Activated CD4-positive, alpha-beta T cell treated with anti-CD3 and anti-CD28 coated beads, Interleukin-2, amount 50 U/mL, for 4 hours (primary cell): Measurements from ENCODE around the gene VWA8.
"Not testable (repeated sequence)": the region's sequence is repeated elsewhere in the genome, so short reads cannot be mapped to it uniquely, and the experiment has no call there.

Experiments
- DNase-seq, 2 experiments: peaks; one replicate each; pipeline ENCODE4 v3.0.0-alpha.2; 2020

VWA8 gene

GRCh38 chr13:41962994-41963393, 2.1 kb upstream of the VWA8 start:
- no peak for DNase-seq

DNA sequence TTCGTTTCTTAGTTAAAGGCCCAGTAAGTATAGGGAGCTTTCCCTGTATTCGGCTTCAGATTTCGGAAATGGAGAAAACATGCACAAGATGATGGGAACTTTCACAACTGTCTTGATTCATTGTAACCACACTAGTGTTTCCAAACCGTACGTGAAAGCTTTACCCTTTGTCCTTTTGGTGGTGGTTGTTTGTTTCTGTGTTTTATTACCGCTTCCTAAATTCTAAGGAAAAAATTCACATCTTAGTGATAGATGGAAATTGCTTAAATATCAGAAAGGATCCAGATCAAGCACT, 504 bp upstream of the VWA8 start:
- DNase-seq: no peak

DNA sequence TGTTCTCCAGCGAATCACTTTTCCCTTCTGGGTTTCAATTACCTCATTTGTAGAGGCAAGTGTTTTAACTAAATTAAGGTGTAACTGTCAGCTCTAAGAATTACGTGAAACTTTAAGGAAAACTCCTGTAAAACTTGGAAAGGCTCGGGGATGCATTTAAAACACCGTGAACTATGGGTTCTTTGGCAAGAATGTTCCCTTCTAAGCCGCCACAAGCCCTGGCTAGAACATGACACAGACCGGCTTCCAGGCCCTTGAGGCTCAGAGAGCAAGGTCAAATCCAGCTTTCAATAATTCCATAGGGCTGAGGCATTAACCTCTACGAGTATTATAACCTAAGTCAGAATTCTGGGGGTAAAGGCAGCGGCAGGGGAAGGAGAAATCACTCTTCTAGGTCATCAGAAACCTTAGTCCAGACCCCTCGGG, 685 bp downstream of the VWA8 start:
- no peak for DNase-seq

GRCh38 chr13:41956272-41956671, 4.6 kb downstream of the VWA8 start:
- DNase-seq: no peak

DNA sequence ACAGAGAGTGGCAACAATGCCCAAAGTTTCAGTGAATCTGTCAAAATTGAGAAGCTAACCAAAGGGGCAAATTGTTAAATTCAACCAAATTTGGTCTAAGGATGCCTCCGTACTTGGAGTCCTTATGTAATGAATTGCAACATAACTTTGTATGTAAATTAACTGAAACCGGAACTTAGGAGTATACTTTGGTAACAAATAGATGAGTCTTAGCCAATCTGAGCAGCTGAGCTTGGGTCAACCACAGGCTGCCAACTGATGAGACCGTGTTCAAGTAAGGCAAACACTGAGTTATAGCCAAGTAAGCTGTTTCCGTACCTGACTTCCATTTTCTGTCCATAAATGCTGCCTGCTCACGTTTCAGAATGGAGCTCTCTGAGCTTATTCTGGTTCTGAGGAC, 5.3 kb downstream of the VWA8 start:
- no peak for DNase-seq

DNA sequence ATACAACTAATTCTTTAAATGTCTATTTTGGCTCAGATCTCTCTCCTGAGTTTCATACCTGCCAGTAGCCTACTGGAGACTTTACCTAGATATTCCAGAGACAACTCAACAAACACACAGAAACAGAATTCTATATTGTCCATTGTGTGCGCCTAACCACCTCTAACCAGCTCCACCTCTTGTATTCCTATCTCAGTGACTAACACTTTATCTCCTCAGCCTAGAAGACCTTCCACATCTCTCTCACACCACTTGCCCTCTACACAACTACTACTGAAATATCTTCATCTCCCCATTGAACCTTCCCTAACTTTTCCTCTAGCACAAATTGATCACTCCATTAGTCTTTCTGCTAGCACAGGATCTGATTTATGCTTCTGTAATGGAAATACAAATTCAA, 6.7 kb downstream of the VWA8 start:
- no peak for DNase-seq

GRCh38 chr13:41952749-41953148, 8.2 kb downstream of the VWA8 start:
- no peak for DNase-seq

GRCh38 chr13:41949104-41949503, 11.8 kb downstream of the VWA8 start:
- DNase-seq: not testable (repeated sequence)

- DNase-seq: no peak
Measured at GRCh38 chr13:41945926-41946325, 15.0 kb downstream of the VWA8 start.

DNA sequence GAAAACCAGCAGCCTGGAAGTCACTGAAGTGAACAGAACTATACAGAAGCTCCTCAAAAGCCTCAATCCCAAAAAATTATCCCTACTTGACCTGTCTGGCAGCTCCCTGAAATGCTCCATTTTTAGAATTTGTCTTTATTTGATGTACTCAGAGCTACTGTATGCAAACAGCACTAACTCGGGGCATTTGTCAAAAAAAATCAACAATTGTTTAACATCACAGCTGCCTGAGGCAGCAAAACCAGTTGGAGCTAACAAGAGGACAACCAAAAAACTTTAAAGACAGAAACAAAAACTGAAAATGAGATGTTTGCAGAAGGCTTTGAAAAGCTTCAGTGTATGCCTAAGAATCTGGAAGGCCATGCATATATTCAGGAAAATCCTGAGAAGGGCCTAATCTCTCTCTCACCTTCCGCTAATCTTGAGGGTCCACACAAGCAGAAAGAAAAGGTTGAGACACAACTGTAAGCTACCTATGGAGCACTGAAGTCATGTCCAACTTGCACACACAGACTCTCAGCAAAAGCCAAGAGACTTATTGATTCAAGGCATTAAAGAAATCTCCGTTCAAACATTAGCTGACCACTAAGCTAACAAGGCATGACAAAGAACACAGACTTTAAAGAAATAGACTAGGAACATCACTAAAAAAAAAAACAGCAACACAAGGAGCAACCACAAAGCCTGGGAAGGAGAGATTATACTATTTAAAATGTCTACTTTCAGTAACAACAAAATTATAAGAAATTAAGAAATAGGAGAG, 16.1 kb downstream of the VWA8 start:
- no peak for DNase-seq

GRCh38 chr13:41944229-41944628, 16.7 kb downstream of the VWA8 start:
- DNase-seq: no peak

DNA sequence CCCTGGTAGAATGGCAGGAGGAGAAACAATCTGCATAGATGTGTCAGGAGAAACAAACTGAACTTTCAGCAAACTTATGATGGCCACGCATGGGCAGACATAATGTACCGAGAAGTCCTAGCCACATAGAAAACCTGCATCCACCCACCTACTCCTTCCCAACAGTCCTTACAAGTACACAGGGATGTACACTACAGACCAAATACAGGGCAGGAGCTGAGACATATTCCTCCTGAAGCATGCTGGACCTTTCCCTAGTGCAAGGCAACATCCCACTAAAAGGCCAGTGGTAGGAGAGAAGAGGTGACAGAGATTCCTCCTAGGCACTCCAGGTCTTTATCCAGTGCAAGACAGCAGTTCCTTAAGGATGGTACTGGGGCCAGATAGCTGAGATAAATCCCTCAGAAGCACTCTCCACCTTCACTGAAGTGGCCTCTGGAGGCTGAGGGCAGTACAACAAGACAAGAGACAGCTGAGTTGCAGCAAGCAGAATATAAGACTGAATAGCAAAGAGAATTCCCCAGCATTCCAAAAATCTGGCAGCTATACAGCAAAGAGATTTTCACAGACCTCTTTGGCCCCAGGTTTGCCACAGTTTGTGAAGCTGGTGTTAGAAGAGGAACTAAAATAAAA, 18.3 kb downstream of the VWA8 start:
- DNase-seq: no peak

DNA sequence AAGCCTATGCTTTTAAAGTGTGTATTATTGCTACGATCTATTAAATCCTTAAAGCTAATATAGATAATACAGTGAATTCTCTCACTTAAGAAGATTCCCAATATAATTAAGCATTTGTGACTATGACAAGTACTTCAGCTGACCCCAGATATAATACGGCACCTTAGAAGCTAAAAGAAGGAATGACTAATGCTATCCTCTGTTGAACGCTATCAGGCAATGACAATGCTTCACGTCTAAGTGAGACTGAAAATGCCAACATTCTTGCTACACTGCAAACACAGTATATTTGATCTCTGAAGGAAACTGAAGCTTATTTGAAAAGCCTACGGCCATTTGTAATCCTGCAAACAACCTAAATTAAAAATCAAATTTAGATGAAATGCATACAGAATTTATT, 19.7 kb downstream of the VWA8 start:
- DNase-seq: no peak

DNA sequence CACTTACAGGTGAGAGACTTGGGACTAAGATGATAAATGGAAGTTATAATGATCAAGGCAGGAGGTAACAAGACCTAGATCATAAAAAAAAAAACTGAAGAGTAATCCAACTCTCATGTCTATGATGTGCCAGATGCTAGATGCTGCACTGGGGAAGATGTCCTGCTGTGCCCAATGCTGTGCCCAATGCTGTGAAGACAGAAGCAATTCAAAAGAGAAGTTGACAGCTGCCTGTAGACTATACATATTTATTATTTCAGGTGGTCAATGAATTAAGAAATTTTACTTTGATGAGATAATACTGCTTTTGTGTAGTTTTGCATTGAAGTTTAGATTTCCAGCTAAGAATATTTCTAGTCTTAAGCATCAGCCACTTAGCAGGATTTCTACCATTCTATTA, 21.5 kb downstream of the VWA8 start:
- no peak for DNase-seq

DNA sequence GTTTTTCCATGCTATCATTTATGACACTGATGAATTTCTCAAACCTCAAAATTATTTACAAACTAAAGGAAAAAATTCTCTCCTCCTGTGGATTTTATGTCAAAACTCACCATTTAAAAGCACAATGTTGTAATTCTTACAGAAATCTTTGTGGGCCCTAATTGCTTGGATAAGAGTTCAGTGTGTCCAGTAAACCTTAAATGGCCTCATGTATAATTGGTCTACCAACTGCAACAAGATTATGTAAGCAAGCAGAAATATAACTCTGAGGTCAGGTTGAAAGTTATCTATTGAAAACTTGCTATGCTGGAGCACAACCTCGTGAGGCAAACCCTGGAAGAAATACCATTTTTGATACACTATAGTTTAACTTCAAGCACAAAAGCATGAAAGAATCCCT, 22.0 kb downstream of the VWA8 start:
- no peak for DNase-seq

DNA sequence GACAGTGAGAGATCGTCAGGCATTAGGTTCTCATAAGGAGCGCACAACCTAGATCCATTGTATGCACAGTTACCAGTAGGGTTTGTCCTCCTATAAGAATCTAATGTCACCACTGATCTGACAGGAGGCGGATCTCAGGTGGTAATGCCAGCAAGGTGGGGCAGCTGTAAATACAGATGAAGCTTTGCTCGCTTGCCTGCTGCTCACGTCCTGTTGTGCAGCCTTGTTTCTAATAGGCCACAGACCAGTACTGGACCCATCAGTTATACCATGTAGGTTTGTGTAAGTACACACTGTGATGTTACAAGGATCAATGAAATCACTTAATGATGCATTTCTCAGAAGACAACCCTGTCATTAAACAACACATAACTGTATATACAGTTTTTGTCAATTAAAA, 23.5 kb downstream of the VWA8 start:
- no peak for DNase-seq

DNA sequence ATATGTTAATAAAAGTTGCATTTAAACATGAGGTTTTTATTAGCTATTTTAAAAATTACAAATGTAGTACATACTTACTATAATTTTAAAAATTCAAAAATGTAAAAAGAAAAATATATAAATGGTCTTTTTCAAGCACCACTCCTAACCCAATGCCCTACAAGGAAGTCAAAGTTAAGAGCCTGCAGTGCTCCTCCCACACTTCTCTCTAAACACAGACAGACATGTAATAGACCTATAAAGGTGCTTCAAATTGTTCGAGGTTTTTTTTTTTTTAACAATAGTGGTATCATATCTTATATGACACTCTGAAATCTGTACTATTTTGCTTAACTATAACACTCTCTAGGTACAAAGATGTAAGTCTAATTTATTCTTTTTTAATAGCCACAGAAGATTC, 25.4 kb downstream of the VWA8 start:
- no peak for DNase-seq

- no peak for DNase-seq
Measured at GRCh38 chr13:41934994-41935393, 25.9 kb downstream of the VWA8 start.

- DNase-seq: no peak
Measured at GRCh38 chr13:41934120-41934519, 26.8 kb downstream of the VWA8 start.

GRCh38 chr13:41931337-41931736, 29.6 kb downstream of the VWA8 start:
- no peak for DNase-seq

GRCh38 chr13:41930154-41930553, 30.8 kb downstream of the VWA8 start:
- no peak for DNase-seq

DNA sequence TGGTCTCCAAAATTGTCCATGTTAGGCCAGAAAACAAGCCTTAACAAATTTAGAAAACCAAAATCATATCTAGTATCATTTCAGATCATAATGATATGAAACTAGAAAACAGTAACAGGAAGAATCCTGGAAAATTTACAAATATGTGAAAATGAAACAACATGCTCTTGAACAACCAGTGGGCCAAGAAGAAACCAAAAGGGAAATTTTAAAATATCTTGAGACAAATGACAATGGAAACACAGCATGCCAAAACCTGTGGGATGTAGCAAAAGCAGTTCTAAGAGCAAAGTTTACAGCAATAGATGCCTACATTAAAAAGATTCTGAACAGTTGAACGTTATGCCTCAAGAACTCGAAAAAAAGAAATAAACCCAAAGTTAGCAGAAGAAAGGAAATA, 32.6 kb downstream of the VWA8 start:
- no peak for DNase-seq

GRCh38 chr13:41925014-41925413, 35.9 kb downstream of the VWA8 start:
- no peak for DNase-seq

DNA sequence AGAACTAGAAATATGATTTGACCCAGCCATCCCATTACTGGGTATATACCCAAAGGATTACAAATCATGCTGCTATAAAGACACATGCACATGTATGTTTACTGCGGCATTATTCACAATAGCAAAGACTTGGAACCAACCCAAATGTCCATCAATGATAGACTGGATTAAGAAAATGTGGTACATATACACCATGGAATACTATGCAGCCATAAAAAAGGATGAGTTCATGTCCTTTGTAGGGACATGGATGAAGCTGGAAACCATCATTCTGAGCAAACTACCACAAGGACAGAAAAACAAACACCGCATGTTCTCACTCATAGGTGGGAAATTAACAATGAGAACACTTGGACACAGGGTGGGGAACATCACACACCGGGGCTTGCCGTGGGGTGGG, 38.0 kb downstream of the VWA8 start:
- not testable (repeated sequence) for DNase-seq
